Esophagus squamous epithelium (tissue), 4 donors: ENCODE results near the gene RNF151.

ENCODE experiments used
- POLR2A ChIP-seq, 4 donors: fragments of 450-650 bp; IDR thresholded peaks; one replicate each; pipeline ENCODE4 v1.6.1; 2017; ENCODE audit warnings: antibody characterized with exemption in 4 of 4, mild to moderate bottlenecking in 4 of 4, moderate library complexity in 3 of 4
- TF ChIP-seq, protein P1 (sequence below), 6 experiments: fragments of 450-650 bp in 4 of 6; fragments of 200-600 bp in 2 of 6; sonication (generic) in 2 of 6; IDR thresholded peaks; one replicate each; pipeline ENCODE4 v1.5.1; 2016 to 2019; ENCODE audit warnings: antibody characterized with exemption in 6 of 6, mild to moderate bottlenecking in 4 of 6, moderate library complexity in 4 of 6

DNA sequence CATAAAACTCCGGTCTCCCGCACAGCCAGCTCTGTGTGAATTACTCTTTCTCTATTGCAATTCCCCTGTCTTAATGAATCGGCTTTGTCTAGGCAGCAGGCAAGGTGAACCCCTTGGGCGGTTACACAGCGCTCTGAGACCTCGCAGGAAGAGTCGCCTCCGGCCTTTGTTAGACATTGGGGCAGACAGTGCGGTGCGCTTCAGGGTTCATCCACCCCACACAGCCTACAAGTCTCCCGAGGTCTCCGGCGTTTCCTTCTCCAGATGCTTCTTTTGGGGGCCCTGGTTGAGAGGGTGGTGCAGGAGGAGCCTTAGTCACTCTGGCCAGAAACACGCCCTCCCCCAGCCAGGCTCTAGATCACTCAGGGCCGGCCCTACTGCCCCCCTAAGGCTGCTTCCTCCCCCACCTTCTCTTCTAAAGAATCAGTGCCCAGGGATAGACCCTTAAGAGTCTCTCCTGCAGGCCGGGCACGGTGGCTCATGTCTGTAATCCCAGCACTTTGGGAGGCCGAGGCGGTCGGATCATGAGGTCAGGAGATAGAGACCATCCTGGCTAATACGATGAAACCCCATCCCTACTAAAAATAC, 21.9 kb upstream of the RNF151 start:
- no peak for TF ChIP-seq POLR2A (IDR thresholded peaks at IDR 0.05)
- TF ChIP-seq, protein P1, sequence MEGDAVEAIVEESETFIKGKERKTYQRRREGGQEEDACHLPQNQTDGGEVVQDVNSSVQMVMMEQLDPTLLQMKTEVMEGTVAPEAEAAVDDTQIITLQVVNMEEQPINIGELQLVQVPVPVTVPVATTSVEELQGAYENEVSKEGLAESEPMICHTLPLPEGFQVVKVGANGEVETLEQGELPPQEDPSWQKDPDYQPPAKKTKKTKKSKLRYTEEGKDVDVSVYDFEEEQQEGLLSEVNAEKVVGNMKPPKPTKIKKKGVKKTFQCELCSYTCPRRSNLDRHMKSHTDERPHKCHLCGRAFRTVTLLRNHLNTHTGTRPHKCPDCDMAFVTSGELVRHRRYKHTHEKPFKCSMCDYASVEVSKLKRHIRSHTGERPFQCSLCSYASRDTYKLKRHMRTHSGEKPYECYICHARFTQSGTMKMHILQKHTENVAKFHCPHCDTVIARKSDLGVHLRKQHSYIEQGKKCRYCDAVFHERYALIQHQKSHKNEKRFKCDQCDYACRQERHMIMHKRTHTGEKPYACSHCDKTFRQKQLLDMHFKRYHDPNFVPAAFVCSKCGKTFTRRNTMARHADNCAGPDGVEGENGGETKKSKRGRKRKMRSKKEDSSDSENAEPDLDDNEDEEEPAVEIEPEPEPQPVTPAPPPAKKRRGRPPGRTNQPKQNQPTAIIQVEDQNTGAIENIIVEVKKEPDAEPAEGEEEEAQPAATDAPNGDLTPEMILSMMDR (IDR thresholded peaks at IDR 0.05): no peak
